GM12891 (cell line): ENCODE data around the gene TUBB3.

ENCODE experiments used
- DNase-seq: peaks from one replicate; pipeline ENCODE4 v3.0.0; 2011; ENCODE audit warnings: low spot score; ENCODE audit not compliant: insufficient read length
- FAIRE-seq: peaks from 2 replicates; lab custom pipeline; 2011; peaks lifted over from hg19 to GRCh38; lab: Jason Lieb, UNC
- PAX5 ChIP-seq: IDR thresholded peaks from 2 replicates; pipeline ENCODE4 v1.6.1; 2011; ENCODE audit warnings: low read length, moderate library complexity, mild to moderate bottlenecking; ENCODE audit not compliant: insufficient read depth, severe bottlenecking
- POLR2A ChIP-seq: IDR thresholded peaks from 2 replicates; pipeline ENCODE4 v1.6.1; 2011; ENCODE audit warnings: low read depth, low read length, control low read depth
- POLR2AphosphoS5 ChIP-seq: IDR thresholded peaks from 2 replicates; pipeline ENCODE4 v1.6.1; 2011; ENCODE audit warnings: low read depth, low read length, control low read depth
- POU2F2 ChIP-seq: IDR thresholded peaks from 2 replicates; pipeline ENCODE4 v1.6.1; 2011; ENCODE audit warnings: low read depth, mild to moderate bottlenecking, control low read depth, low read length, moderate library complexity
- SPI1 ChIP-seq: IDR thresholded peaks from 2 replicates; pipeline ENCODE4 v1.6.1; 2011; ENCODE audit warnings: low read depth, low read length, control low read depth
- TAF1 ChIP-seq: IDR thresholded peaks from 2 replicates; pipeline ENCODE4 v1.6.1; 2011; ENCODE audit warnings: low read depth, low read length, control low read depth

Gene TUBB3

GRCh38 chr16:89938175-89938885, 15.2 kb downstream of the TUBB3 start:
- DNase-seq (no peak), FAIRE-seq (no peak)
- TF ChIP-seq PAX5: no peak
- TF ChIP-seq POLR2A: no peak
- TF ChIP-seq TAF1: no peak
- no peak for TF ChIP-seq POU2F2
- TF ChIP-seq POLR2AphosphoS5: no peak
- no peak for TF ChIP-seq SPI1

DNA sequence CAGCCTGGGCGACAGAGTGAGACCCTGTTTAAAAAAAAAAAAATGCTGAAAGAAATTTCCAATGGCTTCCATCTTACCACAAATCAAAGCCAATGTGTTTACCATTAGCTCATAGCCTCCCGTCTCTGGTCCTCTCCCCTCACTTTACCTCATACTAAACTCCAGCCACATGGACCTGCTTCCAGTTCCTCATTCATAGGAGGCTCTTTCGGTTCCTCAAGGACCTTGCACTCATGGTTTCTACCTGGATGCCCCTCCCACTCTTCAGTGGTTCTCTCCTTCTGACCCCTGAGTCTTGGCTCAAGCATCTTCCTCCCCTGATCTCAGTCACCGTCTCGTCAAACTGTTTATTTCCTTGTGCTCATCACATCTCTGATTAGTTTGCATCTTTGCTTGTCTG, 21.6 kb downstream of the TUBB3 start:
- DNase-seq: no peak
- no peak for TF ChIP-seq TAF1
- peak; percentile 95 for TF ChIP-seq SPI1
- peak; percentile 88 for FAIRE-seq

DNA sequence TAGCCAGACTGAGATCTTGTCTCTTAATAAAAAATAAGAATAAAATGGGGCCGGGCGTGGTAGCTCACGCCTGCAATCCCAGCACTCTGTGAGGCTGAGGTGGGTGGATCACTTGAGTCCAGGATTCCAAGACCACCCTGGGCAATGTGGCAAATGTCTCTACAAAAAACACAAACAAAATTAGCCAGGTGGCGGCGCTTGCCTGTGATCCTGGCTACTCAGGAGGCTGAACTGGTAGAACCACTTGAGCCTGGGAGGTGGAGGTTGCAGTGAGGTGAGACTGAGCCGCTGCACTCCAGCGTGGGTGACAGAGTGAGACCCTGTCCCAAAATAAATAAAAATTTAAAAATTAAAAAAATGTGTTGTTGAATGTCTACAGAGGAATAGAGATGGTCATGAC, 22.5 kb downstream of the TUBB3 start:
- no peak for DNase-seq
- FAIRE-seq: no peak
- TF ChIP-seq TAF1: no peak
- no peak for TF ChIP-seq PAX5
- TF ChIP-seq POU2F2: no peak
- no peak for TF ChIP-seq POLR2A
- TF ChIP-seq SPI1: no peak
- TF ChIP-seq POLR2AphosphoS5: no peak

DNA sequence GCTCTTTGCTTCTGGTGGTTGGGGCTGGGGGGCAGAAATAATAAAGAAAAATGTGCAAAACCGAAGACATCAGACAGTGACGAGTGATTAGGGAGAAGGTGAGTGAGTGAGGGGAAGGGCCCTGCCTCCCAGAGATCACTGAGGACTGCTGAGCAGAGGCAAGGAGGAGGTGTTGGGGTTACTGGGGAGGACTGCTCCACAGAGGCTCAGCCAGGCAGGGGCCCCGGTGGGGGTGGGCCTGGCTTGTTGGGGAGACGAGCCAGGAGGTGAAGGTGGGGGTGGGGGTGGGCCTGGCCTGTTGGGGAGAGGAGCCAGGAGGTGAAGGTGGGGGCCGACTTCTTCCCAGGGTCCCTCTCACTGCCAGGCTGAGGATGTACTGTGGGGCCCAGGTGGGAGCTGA, 23.4 kb downstream of the TUBB3 start:
- TF ChIP-seq PAX5: no peak
- no peak for TF ChIP-seq POLR2A
- no peak for TF ChIP-seq SPI1
- no peak for TF ChIP-seq POLR2AphosphoS5
- TF ChIP-seq TAF1: no peak
- TF ChIP-seq POU2F2: no peak
- no peak for DNase-seq
- no peak for FAIRE-seq

DNA sequence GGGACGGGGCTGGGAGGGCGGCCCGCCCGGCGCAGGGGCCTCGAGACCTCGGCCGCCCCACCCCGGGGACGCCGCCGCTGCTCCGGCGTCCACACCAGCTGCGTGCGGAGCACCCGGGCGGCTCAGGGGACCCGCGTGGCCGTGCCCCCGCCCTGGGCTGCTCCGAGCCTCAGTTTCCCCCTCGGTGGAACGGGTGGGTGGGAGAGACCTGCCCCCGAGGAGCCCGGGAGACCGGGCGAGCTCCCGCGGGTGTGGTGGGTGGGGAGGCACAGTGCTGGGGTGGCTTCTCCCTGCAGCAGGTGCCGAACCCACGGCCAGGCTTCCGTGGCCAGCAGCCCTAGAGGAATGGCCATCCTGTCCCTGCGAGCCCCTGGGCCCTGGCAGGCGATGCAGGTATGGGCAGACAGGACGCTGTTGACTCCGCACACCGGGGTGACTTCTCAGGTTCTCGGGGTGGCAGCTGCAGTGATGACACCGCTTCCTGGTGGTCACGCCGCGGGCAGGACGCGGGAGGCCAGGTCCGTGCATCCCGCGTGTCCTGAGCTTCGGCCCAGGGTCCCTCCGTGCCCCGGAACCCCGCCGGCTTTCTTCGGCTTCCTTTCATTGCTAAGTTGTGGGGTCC, 26.1 kb downstream of the TUBB3 start:
- DNase-seq: no peak
- TF ChIP-seq PAX5: no peak
- TF ChIP-seq POLR2AphosphoS5: no peak
- TF ChIP-seq TAF1: no peak
- TF ChIP-seq POU2F2: no peak
- TF ChIP-seq POLR2A: no peak
- no peak for TF ChIP-seq SPI1
- FAIRE-seq: no peak

GRCh38 chr16:89949756-89950155, 26.6 kb downstream of the TUBB3 start:
- no peak for DNase-seq
- no peak for TF ChIP-seq POLR2A
- no peak for TF ChIP-seq POU2F2
- no peak for TF ChIP-seq SPI1
- FAIRE-seq: no peak

- FAIRE-seq (no peak), DNase-seq (no peak)
- TF ChIP-seq TAF1: no peak
- TF ChIP-seq POLR2A: no peak
- TF ChIP-seq POU2F2: no peak
- TF ChIP-seq SPI1: no peak
- no peak for TF ChIP-seq POLR2AphosphoS5
- no peak for TF ChIP-seq PAX5
These were observed 28.4 kb downstream of the TUBB3 start for GRCh38 chr16:89951509-89951908.

DNA sequence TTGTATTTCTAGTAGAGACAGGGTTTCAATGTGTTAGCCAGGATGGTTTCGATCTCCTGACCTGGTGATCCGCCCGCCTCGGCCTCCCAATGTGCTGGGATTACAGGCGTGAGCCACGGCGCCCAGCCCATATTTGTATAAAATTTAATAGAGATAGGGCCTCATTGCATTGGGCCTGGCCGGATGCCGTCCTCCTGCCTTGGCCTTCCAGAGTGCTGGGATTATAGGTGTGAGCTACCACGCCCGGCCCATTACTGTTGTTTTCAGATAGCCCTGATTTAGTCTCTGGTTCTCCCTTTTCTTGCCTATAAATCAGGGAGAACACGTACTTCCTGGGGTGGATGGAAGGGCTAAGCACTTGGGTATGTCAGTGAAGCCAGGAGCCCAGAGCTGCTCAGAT, 28.9 kb downstream of the TUBB3 start:
- no peak for TF ChIP-seq PAX5
- TF ChIP-seq POLR2AphosphoS5: no peak
- TF ChIP-seq SPI1: no peak
- TF ChIP-seq POLR2A: no peak
- no peak for TF ChIP-seq TAF1
- no peak for TF ChIP-seq POU2F2
- FAIRE-seq: no peak
- DNase-seq: no peak

- TF ChIP-seq POU2F2: no peak
- no peak for TF ChIP-seq POLR2A
- TF ChIP-seq TAF1: no peak
- no peak for TF ChIP-seq PAX5
- TF ChIP-seq POLR2AphosphoS5: no peak
- no peak for TF ChIP-seq SPI1
- DNase-seq: no peak
- FAIRE-seq: peak; percentile 13
These were observed 29.4 kb downstream of the TUBB3 start for GRCh38 chr16:89952551-89952950.
